HPDE6-E6E7 (cell line): ENCODE results near the gene KCNAB1.

Source experiments
- DNase-seq: peaks from one replicate; pipeline ENCODE4 v3.0.0; 2011; ENCODE audit warnings: missing footprints; ENCODE audit errors: extremely low spot score

KCNAB1 gene

DNA sequence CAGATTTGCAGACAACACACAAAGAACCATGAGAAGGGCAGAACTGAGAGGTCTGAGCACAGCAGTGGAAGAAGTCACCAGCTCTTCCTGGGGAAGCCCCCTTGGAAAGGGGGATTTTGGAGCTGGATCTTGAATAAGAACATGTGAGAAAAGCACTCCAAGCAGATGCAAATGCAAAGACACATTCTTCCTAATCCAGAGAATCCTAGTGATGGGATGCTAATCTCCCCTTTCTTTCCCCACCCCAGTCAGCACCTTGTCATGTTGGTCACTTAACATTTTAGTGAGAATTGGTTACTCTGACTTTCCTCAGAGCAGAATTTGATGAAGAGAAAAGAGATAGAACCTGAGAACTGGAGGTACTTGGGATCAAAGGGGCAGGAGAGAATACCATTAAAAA is 286.0 kb downstream of the KCNAB1 start:
- DNase-seq: no peak

DNA sequence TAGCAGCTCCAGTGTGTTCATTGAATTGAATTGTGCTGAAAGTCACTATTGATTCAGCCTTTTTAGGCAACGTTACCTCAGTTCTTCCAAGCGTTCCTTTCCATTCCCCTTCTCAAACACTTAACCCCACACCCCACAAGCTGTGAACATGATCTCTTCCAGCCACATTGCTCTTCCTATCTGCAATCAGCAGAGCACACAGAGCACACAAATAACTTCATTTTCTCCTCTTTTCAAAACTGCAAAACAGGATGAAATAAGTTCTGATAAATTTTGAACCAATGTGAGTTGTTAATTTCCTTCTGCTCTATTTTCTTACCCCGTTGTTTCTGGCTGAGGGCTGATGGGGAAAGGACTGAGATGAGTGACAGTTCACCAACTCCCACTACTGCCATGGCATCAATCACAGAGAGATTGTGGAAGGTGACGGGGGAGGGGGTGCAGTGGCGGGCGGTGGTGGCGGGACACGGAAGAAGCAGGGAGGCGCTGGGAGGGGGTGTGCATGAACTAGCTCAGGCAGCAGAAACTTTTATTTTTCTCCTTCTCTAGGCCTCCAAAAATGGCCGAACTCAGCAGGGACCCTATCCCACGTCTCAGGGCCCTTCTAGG is 287.3 kb downstream of the KCNAB1 start:
- no peak for DNase-seq

DNA sequence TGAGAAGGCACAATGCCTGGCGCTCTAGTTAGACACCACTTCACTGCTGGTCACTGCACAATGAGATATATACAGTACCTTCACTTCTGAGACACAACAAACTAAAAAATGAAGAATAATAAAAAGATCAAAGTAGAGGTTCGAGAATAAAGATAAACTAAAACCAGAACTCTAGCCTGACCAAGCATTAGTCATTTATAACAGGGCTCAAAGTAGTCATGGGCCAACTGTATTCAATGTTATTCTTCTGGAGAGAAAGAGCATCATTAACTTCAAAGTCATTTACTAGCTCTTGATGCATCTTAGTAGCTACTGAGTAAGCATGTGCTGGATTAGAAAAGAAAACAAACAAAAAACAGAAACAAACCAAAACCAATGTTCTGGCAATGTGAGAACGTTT is 289.3 kb downstream of the KCNAB1 start:
- DNase-seq: no peak

DNA sequence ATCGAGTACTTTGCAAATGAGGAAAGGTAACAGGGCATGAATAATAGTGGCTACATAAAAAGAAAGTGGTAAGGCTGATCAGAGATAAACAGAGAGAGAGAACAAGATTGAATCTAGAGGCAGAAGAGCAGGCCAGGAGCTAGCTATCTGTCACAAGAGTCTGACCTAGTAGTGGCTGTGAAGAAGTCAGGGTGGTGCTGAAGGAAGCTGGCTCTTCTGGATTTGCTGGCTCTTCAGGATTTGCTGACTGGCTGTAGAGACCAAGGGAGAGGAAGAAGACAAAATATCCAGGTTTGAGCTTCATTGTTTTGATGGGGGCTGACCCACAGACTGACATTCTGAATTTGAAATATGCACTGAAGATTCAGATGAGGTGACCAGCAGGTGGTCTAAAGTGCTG is 292.2 kb downstream of the KCNAB1 start:
- no peak for DNase-seq

DNA sequence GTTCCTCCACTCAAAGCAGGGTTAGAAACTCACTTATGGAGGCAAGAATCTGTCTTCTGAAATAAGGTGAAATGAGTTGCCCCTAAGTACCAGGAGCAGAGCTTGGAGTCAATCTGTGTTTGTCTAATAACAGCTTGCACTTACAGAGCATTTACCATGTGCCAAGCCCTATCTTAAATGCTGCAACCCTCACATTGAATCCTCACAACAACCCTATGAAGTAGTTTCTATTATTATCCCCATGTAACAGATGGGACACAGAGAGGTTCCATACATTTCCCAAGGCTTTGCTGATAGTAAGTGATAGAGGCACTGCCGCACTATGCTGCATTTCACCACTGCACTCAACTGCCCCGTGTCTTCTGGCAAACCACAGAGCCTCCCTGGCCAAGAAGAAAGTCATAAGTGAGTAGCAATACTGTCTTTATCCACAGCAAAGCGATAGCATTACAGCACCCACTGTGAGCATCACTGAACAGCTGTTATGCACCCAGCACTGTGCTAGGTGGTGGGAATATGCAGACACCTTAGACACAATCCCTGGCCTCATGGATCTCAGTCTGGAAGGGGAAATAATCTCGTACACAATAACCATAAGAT is 293.0 kb downstream of the KCNAB1 start:
- DNase-seq: no peak

DNA sequence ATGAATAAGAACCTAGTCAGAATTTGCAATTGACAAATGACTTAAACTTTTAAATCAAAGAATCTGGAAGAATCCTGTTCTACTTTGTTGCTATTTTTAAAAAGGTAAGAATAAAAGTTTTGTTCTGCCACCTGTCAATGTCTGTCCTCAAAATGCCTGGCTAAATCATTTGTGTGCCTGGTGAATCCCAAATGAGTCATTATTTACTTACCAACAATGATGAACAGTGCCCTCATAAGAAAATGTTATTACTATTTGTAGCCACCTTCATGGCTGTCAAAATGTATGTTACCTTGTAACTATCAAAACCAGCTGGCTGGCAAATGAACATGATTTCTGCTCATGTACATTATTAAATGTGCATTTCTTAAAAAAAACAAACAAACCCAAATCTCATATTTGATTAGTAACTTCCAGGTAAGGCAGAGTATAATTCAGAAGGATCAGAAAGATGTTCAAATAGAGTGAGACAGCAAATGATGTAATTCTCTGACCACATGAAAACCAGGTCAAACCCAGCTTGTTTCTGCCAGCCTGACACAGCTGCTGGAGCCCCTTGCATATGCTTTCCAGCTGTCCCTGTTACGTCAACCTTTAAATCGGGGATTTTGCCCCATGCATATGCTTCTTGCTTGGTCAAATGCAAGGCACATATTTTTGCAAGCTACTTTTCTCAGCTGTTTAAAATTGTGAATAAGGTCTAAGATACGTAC is 296.6 kb downstream of the KCNAB1 start:
- no peak for DNase-seq

DNA sequence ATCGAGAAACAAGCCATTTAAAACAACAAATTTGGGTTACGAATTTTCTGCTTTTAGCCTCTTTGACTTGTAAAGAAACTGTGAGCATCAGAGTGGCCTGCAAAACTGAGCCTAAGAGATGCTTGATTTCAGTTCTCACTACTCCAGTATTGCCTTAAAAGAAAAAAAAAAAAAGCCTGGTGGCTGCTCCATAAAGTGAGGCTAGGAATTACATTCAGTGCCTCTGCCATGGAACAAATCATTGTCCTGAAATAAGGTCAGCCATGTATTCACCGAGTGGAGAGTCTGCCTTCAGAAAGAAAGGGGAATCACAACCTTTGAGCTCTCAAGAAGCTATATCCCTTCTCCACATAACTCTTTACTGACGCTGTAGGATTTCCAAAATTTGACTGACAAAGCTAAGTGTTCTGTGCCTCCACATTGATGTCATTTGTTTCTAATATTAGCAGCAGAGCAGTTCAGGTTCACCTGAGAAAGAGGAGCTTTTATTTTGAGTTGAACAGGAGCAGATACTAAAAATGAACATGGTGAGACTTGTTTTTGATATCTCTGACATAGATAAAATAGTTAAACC is 297.3 kb downstream of the KCNAB1 start:
- no peak for DNase-seq

DNA sequence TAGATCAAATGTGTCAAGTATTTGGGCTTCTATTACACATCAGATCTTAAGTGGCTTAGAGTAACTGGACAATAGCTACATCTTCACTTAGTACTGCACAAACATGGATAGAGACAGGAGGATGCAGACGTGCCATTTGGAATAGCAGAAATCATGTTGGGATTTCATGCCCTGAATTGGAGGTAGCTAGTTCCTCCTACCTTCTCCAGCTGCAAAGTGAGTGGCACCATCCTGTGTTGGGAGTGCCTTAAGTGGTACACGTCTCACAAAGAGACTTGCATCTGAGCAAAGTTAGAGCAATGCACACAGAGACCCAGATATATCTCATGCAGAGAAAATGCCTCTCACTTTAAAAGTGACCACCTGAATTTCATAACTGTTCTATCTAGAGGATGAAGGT is 298.1 kb downstream of the KCNAB1 start:
- DNase-seq: no peak

DNA sequence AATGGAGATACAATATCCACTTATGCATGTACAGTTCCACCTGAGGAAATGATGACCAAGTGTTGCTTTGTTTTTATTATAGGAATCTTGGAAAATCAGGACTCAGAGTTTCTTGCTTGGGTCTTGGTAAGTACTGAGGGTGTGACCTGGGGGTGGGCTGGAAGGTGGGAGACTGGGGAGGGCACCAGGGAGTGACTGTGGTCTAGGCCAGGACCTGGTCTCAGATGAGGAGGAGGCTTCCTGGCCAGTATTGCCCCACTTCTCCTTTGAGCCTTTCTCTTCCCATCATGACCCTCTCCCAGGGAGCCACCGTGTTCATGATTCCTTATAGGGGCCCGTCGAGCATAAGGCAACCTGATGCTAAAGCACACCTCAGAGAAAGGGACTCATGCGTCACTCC is 301.2 kb downstream of the KCNAB1 start:
- DNase-seq: no peak

DNA sequence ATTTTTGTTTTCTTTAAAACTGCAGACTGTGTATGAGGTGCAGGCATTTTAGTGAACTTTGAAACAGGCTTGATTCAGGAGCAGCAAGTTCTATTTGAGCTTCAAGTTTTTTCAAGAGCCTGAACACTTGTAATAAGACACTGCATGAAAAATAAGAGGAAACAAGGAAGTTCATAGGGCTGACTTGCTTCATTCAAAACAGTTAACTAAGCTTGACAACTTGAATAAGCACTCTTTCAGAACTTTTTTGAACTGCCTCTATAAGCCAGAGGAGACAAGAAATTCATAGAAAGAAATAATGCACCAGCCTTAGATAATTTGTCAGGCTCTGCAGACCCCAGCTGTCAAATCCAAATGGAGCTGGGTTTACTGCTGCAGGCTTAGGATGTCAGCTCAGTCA is 304.4 kb downstream of the KCNAB1 start:
- no peak for DNase-seq

DNA sequence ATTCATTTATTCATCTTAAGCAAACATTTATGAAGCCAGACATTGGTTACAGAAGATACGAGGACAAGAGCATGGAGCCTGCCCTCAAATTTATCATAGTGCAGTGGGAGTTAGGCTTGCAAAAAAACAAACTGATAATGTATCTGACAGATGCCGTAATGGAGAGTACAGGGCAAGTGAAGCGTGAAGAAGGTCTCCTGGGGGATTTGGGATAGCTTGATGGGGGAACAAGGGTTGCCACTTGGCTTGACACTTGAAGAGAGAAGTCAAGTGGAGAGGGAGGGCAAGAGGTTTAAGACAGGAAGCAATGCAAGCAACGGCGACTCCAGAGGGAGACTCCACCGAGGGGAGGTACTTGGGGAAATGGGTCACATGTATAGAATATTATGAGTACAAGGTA is 305.3 kb downstream of the KCNAB1 start:
- DNase-seq: no peak

DNA sequence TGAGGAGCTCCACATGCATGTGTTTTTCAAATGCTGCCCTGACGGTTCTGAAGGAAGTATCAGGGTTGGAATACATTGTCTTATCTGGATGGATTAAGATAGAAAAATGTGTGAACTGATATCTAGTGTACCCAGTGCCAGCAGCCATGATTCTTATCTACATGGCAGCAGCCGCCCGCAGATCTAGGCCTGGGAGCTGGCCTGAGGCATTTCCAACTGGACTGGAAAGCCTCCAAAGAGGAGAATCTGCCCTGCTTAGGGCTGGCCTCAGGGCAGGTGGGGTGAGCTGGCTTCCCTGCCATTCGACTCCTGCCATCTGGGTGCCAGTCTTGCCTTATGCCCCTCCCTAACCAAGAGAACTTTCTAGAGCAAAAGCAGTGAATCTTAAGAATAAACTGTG is 308.7 kb downstream of the KCNAB1 start:
- DNase-seq: no peak

DNA sequence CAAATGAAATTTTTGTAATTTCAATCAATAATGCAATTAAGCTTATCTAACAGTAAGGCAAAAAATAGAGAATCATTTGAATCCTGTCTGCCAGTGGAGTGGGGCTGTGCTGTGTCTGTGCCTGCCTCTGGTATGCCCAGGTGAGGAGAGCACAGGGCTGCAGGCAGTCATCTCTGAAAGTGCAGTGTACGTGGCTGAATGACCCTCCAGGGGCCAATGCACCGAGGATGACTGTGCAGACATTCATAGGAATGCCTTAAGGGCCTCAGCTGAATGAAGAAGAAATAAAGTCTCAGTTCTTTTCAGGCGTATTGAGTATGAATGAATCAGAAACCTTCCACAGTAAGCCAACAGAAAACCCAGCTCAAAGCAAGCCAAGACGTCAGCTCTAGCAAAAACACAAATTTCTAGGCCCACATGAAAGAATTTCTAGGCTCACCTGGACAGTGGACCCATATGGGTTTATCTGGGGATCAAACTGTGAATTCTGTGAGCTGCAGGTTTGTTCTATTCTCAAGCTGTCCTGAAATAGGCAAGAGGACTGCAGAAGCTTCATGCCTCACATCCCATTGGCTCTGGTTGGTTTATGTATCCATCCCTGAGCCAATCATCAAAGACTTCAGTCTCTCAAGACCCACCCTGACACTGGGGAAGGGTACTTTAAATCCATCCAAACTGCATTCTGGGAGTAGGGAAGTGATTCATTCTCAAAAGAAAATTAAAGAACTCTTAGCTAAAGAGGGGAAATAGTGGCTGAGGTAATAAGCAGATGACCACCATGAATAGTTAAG is 311.2 kb downstream of the KCNAB1 start:
- DNase-seq: peak; percentile 35

DNA sequence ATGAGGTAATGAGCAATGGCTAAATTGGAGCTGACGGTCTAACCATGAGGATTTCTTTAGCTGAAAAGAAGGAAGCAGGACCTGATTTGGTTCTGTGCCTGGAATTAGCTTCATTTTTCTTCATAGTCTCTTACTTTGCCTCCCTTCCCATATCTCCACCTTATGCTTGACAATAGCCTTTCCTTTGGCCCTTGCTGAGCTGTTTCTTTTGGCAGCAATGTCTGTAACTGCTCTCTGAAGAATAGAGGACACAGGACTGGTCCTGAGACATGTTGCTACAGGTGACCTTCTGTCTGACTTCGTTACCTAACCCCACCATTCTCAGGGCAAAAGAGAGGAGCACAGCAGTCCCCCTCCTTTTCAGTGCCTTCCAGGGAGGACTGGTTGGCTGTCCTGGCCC is 312.2 kb downstream of the KCNAB1 start:
- no peak for DNase-seq

DNA sequence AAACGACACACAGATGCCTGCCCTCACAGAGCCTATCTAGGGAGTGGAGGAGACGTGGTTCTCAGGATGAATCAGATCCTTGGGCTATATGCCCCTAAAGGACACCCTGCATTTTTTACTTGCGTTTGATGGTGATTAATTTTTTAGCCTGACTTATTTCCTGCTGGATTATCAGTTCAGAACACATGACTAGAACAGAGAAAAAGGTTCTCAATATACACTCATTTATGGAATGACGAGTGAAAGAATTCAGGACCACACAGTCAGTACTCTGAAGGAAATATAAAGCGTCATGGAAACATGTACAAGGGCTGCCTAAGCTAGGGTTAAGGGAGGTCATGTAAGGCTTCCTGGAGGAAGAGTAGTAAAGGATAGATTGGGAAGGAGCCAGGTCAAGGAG is 312.8 kb downstream of the KCNAB1 start:
- DNase-seq: no peak

DNA sequence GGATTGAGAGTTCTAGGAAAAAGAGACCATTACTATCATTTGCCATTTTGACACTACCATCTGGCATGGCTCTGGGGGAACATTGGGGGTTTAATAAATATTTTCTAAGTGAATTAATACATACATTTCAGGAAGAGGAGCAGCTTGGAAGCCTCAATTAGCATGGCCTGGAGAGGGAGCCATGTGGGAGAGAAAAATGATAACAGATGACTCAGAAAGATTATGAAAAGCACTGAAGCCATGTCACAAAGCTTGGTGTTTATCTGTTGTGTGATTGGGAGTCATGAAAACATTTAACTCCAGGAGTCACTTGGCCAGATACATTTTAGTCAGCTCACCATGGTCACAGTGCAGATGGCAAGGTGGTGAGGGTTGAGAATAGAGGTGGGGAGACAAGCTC is 313.5 kb downstream of the KCNAB1 start:
- DNase-seq: no peak

DNA sequence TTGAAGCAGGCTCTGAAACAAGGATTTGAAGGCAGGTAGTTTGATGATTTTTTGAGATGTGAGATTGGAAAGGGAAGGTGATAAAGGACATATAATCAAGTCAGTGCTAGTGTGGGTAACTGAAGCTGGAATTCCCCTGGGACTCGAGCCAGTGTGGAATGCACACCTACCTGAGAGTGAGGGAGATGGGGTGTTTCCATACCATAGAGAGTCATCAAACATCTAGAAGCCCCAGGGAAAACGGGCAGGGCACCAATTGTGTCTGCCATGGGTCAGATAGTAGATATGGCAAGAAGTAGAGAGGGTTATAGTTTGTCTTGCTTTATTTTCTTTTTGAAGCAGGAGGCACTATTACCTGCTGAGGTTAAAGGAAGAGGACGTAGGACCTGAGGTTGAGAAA is 314.5 kb downstream of the KCNAB1 start:
- no peak for DNase-seq

DNA sequence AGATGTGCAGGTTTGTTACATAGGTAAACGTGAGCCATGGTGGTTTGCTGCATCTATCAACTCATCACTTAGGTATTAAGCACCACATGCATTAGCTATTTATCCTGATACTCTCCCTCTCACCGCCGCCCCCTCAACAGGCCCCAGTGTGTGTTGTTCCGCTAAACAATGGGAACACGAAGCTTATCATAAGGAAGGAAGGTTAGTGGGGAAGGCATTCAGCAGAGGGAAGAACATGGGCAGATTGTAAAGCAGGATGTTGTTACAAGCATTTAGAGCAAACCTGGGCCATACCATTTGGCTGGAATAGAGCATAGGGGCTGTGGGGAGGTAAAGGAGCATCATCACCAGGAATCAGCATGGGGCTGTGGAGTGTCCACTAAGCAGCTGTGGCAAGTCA is 322.7 kb downstream of the KCNAB1 start:
- DNase-seq: no peak

DNA sequence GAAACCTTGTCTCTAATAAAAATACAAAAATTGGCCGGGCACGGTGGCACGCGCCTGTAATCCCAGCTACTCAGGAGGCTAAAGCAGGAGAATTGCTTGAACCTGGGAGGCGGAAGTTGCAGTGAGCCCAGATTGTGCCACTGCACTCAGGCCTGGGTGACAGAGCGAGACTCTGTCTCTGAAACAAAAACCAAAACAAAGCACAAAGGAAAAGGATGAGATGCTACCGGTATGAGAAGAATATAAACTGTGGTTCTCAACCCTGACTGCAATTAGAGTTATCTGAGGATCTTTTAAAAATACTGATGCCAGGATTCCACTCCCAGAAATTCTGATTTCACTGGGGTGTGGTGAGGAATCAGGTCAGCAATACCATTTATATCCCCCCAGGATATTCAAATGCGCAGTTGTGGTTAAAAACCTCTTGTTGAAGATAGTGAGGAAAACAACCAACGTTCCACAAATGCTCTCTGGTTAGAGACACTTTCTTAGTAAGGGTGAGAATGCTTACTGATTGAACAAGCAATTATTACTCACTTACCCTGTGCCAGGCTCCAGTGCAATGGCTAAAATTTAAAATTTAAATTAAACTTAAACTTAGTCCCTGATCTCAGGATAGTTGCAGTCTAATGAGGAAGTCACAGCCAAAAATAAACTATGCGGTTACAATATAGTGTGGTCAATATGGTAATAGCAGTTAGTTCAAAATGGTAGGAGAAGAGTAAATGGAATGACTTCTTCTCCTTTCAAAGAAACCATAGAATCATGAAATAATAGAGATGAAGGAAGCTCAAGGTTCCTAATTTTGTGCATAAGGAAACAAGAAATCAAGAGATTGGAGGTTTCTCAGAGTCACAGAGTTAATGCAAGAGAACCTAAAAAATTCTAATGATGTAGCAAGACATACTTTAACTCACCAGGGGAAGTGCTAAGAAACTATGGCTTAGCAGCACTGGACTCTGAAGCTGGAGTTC is 325.0 kb downstream of the KCNAB1 start:
- DNase-seq: no peak

DNA sequence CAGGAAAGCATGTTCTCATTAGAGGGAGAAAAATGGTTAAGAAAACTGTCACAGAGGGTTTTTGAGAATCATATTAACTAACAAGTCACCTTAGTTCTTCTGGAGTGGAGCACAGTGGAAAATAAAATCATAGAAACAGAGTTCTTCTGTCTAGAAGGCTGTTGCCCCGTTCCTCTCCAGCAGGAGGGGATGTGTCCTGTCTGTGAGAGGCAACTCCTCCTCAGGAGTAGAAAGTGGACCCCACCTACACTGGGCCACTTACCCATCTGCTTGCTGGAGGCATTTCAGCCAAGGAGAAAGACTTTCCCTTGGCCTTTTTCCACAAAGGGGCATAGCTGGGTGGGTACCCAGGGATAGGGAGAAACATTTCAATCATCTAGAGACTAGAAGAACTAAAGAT is 327.9 kb downstream of the KCNAB1 start:
- DNase-seq: peak; percentile 26
